Suprapubic skin (tissue), 3 donors: ENCODE results near the gene MDM4.

Experiments
- CTCF ChIP-seq, 2 donors: fragments of 200-600 bp in 1 of 2; fragments of 450-650 bp in 1 of 2; sonication (generic) in 1 of 2; IDR thresholded peaks; one replicate each; pipeline ENCODE4 v1.5.1; 2016 to 2019; ENCODE audit warnings: antibody characterized with exemption in 2 of 2, mild to moderate bottlenecking in 1 of 2, moderate library complexity in 1 of 2
- POLR2AphosphoS5 ChIP-seq, 3 donors: sonication (generic); formaldehyde crosslinking; IDR thresholded peaks; one replicate each; pipeline ENCODE4 v1.6.1; 2017; ENCODE audit warnings: antibody characterized with exemption in 3 of 3

- TF ChIP-seq CTCF (IDR thresholded peaks at IDR 0.05) (no peak), POLR2AphosphoS5 (IDR thresholded peaks at IDR 0.05) (no peak)
Observed at GRCh38 chr1:204567071-204567470, 50.9 kb downstream of the MDM4 start.
